K562 (cell line): ENCODE results near the gene COL5A3. TPM values are rescaled to one million over a fixed set of nuclear protein-coding genes. Genes with fewer than 3 reads are reported as not detected.

ENCODE experiments used
- CHD7 ChIP-seq: fragments of 200-600 bp; sonication (generic); IDR thresholded peaks from one replicate; pipeline ENCODE4 v1.6.1; 2012; ENCODE audit warnings: mild to moderate bottlenecking, low read depth, low read length, inconsistent platforms
- NR2F6 ChIP-seq: fragments of 450-650 bp; formaldehyde crosslinking; IDR thresholded peaks from 2 replicates; pipeline ENCODE4 v1.4.0; 2020; ENCODE audit warnings: mild to moderate bottlenecking
- polyA plus RNA-seq, 8 experiments: library from polyadenylated mRNA; depleted of rRNA in 4 of 8; stranded (reverse) in 5 of 8; unstranded in 3 of 8; fragments of >200 nt; fragmentation: Nextera tagmentation in 2 of 8; fragmentation: Illumina TruSeq in 1 of 8; extraction: Ambion mirVana in 2 of 8; extraction: Trizol in 1 of 8; gene quantifications; 2 replicates each; pipeline versions ENCODE4 v1.2.1 to v1.2.3, GENCODE V29; 2011 to 2014; ENCODE audit warnings: inconsistent platforms in 1 of 8, missing spikeins in 1 of 8
- total RNA-seq, 7 experiments: library from RNA; depleted of rRNA in 6 of 7; stranded (reverse); fragments of >200 nt in 6 of 7; fragmentation: Illumina TruSeq in 2 of 7; extraction: Trizol in 2 of 7; gene quantifications; 2 replicates each; pipeline versions ENCODE4 v1.2.1 to v1.2.3, GENCODE V29; 2011 to 2021; ENCODE audit warnings: low replicate concordance in 1 of 7

The COL5A3 gene
- total and polyA plus RNA-seq, 9 of the 15 experiments (the other 6 are each of a cell fraction or from before 2014, with no cell fraction given) = 0.01 to 0.02 TPM; not detected in 7

GRCh38 chr19:9996541-9996940, 13.8 kb downstream of the COL5A3 start (continued):
- TF ChIP-seq CHD7 (no peak), NR2F6 (CRISPR knock-in tag) (no peak)
